Muscle layer of duodenum (tissue), 2 donors: ENCODE data around the gene PAM16.

Experiments
- H3K27ac ChIP-seq: one replicate; pipeline ENCODE4 v1.7.0; 2013; ENCODE audit warnings: mild to moderate bottlenecking, low read length
- H3K27me3 ChIP-seq: one replicate; pipeline ENCODE4 v1.7.0; 2013; ENCODE audit warnings: low read depth, mild to moderate bottlenecking, control low read depth, low read length
- H3K36me3 ChIP-seq, 2 donors: one replicate each; pipeline ENCODE4 v1.7.0; 2013; ENCODE audit warnings: low read length in 2 of 2, control low read depth in 1 of 2, mild to moderate bottlenecking in 1 of 2; ENCODE audit not compliant: insufficient read depth in 2 of 2, control insufficient read depth in 1 of 2
- H3K4me1 ChIP-seq, 2 donors: one replicate each; pipeline ENCODE4 v1.7.0; 2013; ENCODE audit warnings: low read length in 2 of 2, mild to moderate bottlenecking in 2 of 2, control low read depth in 1 of 2, moderate library complexity in 1 of 2; ENCODE audit not compliant: insufficient read depth in 2 of 2, control insufficient read depth in 1 of 2
- H3K4me3 ChIP-seq, 2 donors: one replicate each; pipeline ENCODE4 v1.7.0; 2013; ENCODE audit warnings: low read length in 2 of 2, low read depth in 1 of 2, mild to moderate bottlenecking in 1 of 2
- H3K9me3 ChIP-seq, 2 donors: one replicate each; pipeline ENCODE4 v1.7.0; 2013; ENCODE audit warnings: low read length in 2 of 2, control low read depth in 1 of 2, mild to moderate bottlenecking in 1 of 2; ENCODE audit not compliant: control insufficient read depth in 1 of 2
- donor health status: healthy.

Gene PAM16

GRCh38 chr16:4388271-4389021, 37.3 kb upstream of the PAM16 start:
- H3K27ac ChIP-seq: no peak overlapping the region

DNA sequence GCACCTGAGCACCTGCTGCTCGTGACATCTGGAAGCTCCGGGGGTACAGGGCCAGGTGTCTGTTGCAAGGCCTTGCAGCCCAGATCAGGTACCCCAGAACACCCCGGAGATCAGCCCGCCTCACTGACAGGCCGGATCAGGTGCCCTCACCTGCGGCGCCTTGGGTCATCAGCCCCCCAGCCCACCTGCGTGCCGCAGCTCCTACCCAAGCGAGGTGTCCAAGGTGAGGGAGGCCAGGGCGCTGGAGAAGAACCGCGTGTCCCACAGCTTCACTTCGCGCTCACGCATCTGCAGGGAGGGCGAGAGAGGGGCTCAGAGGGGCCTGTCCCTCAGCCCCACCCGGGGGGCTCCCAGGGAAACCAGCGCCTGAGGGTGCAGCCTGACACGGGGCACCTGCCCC, 36.7 kb upstream of the PAM16 start:
- Histone ChIP-seq H3K27ac (no peak overlapping the region), H3K36me3 (peaks cover 7 to 44% of the 10 kb centered on the region in 2 donors), H3K27me3 (no peaks in the 10 kb centered on the region), H3K4me1 (peaks cover 0 to 12% of the 10 kb centered on the region in 2 donors), H3K9me3 (no peaks in the 10 kb centered on the region), H3K4me3 (no peak overlapping the region)

More at GRCh38 chr16:4388271-4389021, 37.3 kb upstream of the PAM16 start:
- Histone ChIP-seq H3K36me3 (peaks cover 7 to 44% of the 10 kb centered on the region in 2 donors), H3K9me3 (no peaks in the 10 kb centered on the region), H3K4me1 (peaks cover 0 to 18% of the 10 kb centered on the region in 2 donors), H3K4me3 (no peak overlapping the region), H3K27me3 (no peaks in the 10 kb centered on the region)

DNA sequence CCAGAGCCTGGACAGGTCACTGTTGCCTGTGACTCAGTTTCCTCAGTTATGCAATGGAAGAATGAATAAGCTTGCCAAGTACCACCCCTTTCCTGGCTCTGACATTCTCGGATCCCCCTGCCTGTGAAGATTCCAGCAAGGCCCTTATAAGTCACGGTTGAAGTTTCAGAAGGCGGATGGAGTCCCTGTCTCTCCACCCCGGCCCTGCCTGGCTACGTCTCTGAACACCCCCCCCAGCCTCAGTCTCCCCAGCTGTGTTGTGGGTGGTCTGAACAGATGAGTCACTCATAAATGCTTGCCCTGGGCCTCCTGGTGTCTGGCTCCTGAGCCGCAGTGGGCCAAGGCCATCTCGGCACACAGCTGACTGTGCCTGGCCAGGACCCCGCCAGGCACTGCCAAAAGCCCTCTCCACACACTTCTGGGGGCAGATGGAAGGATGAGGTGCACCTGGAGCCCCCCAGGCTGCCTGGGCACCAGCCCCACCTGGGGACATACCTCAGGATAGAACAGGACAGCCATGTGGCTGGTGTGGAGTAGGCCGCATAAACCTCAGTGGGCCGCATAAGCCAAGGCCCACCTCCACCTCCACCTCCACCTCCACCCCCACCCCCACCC, 35.9 kb upstream of the PAM16 start:
- no peak overlapping the region for H3K4me3 ChIP-seq
- peaks cover 0 to 4% of the 10 kb centered on the region in 2 donors for H3K4me1 ChIP-seq
- no peaks in the 10 kb centered on the region for H3K27me3 ChIP-seq
- H3K36me3 ChIP-seq: peaks cover 7 to 48% of the 10 kb centered on the region in 2 donors
- H3K27ac ChIP-seq: peak overlapping the region; percentile 16
- no peaks in the 10 kb centered on the region for H3K9me3 ChIP-seq

GRCh38 chr16:4386451-4386805, 35.3 kb upstream of the PAM16 start:
- no peaks in the 10 kb centered on the region for H3K9me3 ChIP-seq
- no peaks in the 10 kb centered on the region for H3K27me3 ChIP-seq
- peaks cover 7 to 49% of the 10 kb centered on the region in 2 donors for H3K36me3 ChIP-seq
- H3K4me1 ChIP-seq: no peaks in the 10 kb centered on the region
- H3K4me3 ChIP-seq: no peak overlapping the region
- H3K27ac ChIP-seq: peak overlapping the region; percentile 16

DNA sequence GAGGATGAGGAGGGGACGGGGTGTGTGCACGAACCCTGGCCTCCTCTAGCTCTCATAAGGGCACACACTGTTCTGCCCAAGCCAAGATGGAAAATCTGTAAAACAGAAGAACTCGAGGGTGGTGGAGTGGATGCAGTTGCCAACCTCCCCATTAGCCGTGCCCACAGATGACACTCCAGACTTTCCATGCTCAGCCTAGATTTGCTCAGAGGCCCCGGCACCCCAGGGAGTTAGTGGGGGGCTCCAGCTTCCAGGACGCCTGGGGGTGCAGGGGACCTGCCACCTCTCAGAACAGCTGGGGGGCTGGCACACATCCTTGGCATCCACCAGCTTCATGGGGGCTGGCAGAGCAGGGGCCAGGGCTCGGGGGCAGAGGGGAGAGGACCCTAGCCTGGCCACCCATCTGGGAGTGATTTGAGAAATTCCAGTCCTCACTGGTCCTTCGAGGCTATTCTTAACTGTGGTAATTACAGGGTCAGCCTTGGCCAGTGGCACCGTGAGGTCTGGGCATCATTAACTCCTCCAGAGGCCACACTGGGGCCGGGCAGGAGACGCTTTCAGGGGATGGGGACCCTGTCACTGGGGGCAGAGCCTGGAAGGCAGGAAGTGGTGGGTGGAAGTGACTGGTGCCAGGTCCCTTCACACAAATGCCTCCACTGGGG, 34.8 kb upstream of the PAM16 start:
- Histone ChIP-seq H3K4me3 (no peak overlapping the region), H3K9me3 (no peaks in the 10 kb centered on the region), H3K27me3 (no peaks in the 10 kb centered on the region), H3K27ac (no peak overlapping the region), H3K36me3 (peaks cover 7 to 54% of the 10 kb centered on the region in 2 donors), H3K4me1 (no peaks in the 10 kb centered on the region)

DNA sequence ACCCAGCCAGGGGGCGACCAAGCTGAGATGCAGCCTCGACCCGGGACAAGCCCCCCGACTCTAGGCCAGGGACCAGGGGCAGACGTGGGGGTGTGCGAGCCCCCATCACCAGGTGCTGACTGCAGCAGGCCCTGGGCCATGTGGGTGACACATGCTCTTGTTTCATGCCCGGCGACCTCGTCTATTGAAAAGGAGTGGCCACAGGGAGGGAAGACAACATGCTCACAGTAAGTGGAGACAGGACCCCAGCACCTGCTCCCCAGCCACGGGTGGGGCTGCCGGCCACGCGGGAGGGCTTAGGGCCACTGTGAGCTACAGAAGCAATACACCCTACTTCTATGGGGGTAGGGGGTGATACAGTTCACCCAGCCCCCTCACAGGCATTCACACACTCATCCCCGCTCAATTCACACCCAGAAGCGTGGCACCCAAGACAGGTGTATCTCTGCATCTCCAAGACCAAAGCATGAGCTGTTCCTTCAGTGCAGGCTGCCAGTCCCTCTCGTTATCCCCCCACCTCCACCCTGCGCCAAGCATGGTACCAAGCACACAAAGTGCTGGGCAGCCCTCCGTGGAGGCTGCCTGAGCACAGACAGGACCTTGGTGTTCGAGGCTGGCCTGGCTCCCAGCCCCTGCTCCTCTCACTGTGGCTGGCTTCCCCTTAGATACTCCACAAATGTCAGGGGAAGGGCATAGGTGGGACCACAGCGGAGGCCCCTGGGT, 34.1 kb upstream of the PAM16 start:
- Histone ChIP-seq H3K27me3 (no peaks in the 10 kb centered on the region), H3K4me1 (peaks cover 0 to 4% of the 10 kb centered on the region in 2 donors), H3K36me3 (peaks cover 7 to 60% of the 10 kb centered on the region in 2 donors), H3K4me3 (no peak overlapping the region), H3K9me3 (no peaks in the 10 kb centered on the region), H3K27ac (no peak overlapping the region)

DNA sequence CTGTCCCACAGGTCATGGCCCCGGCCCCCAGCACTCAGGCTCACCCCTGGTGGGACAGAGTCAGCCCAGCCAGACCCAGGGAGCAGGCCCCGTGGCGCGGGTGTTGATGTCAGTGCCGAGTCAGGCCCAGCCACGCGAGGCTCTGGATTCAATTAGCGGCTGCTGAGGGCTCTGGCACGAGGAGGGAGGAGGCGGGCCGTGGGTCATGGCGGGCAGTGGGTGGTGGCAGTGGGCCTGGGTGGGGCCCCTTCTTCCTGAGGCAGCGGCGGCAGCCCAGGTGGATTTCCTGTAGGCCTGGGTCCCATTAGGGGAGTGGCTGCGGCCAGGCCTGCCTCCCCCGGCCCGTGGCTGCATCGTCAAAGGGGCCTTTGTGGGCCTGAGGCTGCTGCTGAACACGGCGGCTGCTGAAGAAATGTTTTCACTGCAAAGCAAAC, 33.4 kb upstream of the PAM16 start:
- Histone ChIP-seq H3K27me3 (no peaks in the 10 kb centered on the region), H3K4me1 (peaks cover 0 to 7% of the 10 kb centered on the region in 2 donors), H3K36me3 (peaks cover 4 to 56% of the 10 kb centered on the region in 2 donors), H3K4me3 (no peak overlapping the region), H3K9me3 (no peaks in the 10 kb centered on the region), H3K27ac (no peak overlapping the region)

- H3K4me3 ChIP-seq: no peak overlapping the region
- H3K9me3 ChIP-seq: no peaks in the 10 kb centered on the region
- H3K27me3 ChIP-seq: no peaks in the 10 kb centered on the region
- no peak overlapping the region for H3K27ac ChIP-seq
- peaks cover 0 to 7% of the 10 kb centered on the region in 2 donors for H3K4me1 ChIP-seq
- H3K36me3 ChIP-seq: peaks cover 4 to 53% of the 10 kb centered on the region in 2 donors
These were observed 32.7 kb upstream of the PAM16 start for GRCh38 chr16:4383591-4384444.

GRCh38 chr16:4382795-4383357, 31.8 kb upstream of the PAM16 start:
- Histone ChIP-seq H3K27ac (no peak overlapping the region), H3K4me1 (peaks cover 0 to 7% of the 10 kb centered on the region in 2 donors)

More at GRCh38 chr16:4382795-4383357, 31.8 kb upstream of the PAM16 start:
- H3K9me3 ChIP-seq: no peaks in the 10 kb centered on the region
- H3K36me3 ChIP-seq: peaks cover 4 to 44% of the 10 kb centered on the region in 2 donors
- no peak overlapping the region for H3K4me3 ChIP-seq
- H3K27me3 ChIP-seq: no peaks in the 10 kb centered on the region
